ENCODE data around the gene EMC10.

Gene EMC10

GRCh38 chr19:50500060-50500752, 23.9 kb downstream of the EMC10 start (continued):
- TF ChIP-seq, protein P1, sequence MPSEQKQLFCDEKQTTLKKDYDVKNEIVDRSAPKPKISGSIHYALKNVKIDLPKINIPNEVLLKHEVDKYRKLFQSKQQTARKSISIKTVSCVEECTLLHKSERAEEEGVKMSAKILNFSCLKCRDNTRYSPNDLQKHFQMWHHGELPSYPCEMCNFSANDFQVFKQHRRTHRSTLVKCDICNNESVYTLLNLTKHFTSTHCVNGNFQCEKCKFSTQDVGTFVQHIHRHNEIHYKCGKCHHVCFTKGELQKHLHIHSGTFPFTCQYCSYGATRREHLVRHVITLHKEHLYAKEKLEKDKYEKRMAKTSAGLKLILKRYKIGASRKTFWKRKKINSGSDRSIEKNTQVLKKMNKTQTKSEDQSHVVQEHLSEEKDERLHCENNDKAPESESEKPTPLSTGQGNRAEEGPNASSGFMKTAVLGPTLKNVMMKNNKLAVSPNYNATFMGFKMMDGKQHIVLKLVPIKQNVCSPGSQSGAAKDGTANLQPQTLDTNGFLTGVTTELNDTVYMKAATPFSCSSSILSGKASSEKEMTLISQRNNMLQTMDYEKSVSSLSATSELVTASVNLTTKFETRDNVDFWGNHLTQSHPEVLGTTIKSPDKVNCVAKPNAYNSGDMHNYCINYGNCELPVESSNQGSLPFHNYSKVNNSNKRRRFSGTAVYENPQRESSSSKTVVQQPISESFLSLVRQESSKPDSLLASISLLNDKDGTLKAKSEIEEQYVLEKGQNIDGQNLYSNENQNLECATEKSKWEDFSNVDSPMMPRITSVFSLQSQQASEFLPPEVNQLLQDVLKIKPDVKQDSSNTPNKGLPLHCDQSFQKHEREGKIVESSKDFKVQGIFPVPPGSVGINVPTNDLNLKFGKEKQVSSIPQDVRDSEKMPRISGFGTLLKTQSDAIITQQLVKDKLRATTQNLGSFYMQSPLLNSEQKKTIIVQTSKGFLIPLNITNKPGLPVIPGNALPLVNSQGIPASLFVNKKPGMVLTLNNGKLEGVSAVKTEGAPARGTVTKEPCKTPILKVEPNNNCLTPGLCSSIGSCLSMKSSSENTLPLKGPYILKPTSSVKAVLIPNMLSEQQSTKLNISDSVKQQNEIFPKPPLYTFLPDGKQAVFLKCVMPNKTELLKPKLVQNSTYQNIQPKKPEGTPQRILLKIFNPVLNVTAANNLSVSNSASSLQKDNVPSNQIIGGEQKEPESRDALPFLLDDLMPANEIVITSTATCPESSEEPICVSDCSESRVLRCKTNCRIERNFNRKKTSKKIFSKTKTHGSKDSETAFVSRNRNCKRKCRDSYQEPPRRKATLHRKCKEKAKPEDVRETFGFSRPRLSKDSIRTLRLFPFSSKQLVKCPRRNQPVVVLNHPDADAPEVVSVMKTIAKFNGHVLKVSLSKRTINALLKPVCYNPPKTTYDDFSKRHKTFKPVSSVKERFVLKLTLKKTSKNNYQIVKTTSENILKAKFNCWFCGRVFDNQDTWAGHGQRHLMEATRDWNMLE (tag by site-specific recombination; conservative IDR thresholded peaks at IDR 0.05; ENCODE audit: low read depth): no peak
- TF ChIP-seq ZNF677 (tag by site-specific recombination; IDR thresholded peaks at IDR 0.05) (no peak), ZNF239 (tag by site-specific recombination; IDR thresholded peaks at IDR 0.05) (no peak), ZNF830 (tag by site-specific recombination; IDR thresholded peaks at IDR 0.05; ENCODE audit: low read depth) (no peak), ZNF645 (tag by site-specific recombination; IDR thresholded peaks at IDR 0.05) (no peak), ZBTB44 (tag by site-specific recombination; IDR thresholded peaks at IDR 0.05) (no peak), ZNF10 (tag by site-specific recombination; IDR thresholded peaks at IDR 0.05) (no peak), ZNF24 (tag by site-specific recombination; IDR thresholded peaks at IDR 0.05) (no peak), ZNF341 (tag by site-specific recombination; IDR thresholded peaks at IDR 0.05; ENCODE audit: low read depth) (peak; percentile 94), ZNF280C (tag by site-specific recombination; IDR thresholded peaks at IDR 0.05) (no peak), ZNF366 (tag by site-specific recombination; conservative IDR thresholded peaks at IDR 0.05) (peak; percentile 95), ZNF324 (tag by site-specific recombination; IDR thresholded peaks at IDR 0.05) (no peak), ZNF473 (tag by site-specific recombination; IDR thresholded peaks at IDR 0.05) (no peak), ZNF670 (tag by site-specific recombination; IDR thresholded peaks at IDR 0.05; ENCODE audit: low read depth) (no peak), HOXC10 (CRISPR knock-in tag; IDR thresholded peaks at IDR 0.05) (no peak), ELK4 (IDR thresholded peaks at IDR 0.05; ENCODE audit: borderline replicate concordance, low read depth, low read length) (no peak), ZNF26 (tag by site-specific recombination; IDR thresholded peaks at IDR 0.05) (no peak), ZNF350 (tag by site-specific recombination; IDR thresholded peaks at IDR 0.05) (no peak), ZNF184 (tag by site-specific recombination; IDR thresholded peaks at IDR 0.05) (no peak)
- TF ChIP-seq, protein P2, sequence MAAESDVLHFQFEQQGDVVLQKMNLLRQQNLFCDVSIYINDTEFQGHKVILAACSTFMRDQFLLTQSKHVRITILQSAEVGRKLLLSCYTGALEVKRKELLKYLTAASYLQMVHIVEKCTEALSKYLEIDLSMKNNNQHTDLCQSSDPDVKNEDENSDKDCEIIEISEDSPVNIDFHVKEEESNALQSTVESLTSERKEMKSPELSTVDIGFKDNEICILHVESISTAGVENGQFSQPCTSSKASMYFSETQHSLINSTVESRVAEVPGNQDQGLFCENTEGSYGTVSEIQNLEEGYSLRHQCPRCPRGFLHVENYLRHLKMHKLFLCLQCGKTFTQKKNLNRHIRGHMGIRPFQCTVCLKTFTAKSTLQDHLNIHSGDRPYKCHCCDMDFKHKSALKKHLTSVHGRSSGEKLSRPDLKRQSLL (tag by site-specific recombination; IDR thresholded peaks at IDR 0.05): no peak
- TF ChIP-seq, protein P3, sequence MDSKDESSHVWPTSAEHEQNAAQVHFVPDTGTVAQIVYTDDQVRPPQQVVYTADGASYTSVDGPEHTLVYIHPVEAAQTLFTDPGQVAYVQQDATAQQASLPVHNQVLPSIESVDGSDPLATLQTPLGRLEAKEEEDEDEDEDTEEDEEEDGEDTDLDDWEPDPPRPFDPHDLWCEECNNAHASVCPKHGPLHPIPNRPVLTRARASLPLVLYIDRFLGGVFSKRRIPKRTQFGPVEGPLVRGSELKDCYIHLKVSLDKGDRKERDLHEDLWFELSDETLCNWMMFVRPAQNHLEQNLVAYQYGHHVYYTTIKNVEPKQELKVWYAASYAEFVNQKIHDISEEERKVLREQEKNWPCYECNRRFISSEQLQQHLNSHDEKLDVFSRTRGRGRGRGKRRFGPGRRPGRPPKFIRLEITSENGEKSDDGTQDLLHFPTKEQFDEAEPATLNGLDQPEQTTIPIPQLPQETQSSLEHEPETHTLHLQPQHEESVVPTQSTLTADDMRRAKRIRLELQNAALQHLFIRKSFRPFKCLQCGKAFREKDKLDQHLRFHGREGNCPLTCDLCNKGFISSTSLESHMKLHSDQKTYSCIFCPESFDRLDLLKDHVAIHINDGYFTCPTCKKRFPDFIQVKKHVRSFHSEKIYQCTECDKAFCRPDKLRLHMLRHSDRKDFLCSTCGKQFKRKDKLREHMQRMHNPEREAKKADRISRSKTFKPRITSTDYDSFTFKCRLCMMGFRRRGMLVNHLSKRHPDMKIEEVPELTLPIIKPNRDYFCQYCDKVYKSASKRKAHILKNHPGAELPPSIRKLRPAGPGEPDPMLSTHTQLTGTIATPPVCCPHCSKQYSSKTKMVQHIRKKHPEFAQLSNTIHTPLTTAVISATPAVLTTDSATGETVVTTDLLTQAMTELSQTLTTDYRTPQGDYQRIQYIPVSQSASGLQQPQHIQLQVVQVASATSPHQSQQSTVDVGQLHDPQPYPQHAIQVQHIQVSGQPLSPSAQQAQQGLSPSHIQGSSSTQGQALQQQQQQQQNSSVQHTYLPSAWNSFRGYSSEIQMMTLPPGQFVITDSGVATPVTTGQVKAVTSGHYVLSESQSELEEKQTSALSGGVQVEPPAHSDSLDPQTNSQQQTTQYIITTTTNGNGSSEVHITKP (tag by site-specific recombination; IDR thresholded peaks at IDR 0.05): no peak

Data from HEK293 (cell line).